GM19351 (cell line): ENCODE results near the gene DNAJB12.
"Not testable (repeated sequence)": the region's sequence is repeated elsewhere in the genome, so short reads cannot be mapped to it uniquely, and the experiment has no call there.

Source experiments
- ATAC-seq: cut with Tn5 transposase; IDR thresholded peaks from one replicate; pipeline ENCODE4 v1.9.1; 2021; ENCODE audit warnings: mild to moderate bottlenecking, moderate library complexity; ENCODE audit not compliant: unreplicated experiment

DNAJB12 gene

GRCh38 chr10:72332423-72333111 lies 22.2 kb downstream of the DNAJB12 start:
- no peak for ATAC-seq

GRCh38 chr10:72331575-72332422 lies 22.9 kb downstream of the DNAJB12 start:
- ATAC-seq: peak; percentile 36

- ATAC-seq: no peak
Measured at GRCh38 chr10:72330069-72330426, 24.7 kb downstream of the DNAJB12 start.

GRCh38 chr10:72329290-72330068 lies 25.2 kb downstream of the DNAJB12 start:
- ATAC-seq: no peak

- no peak for ATAC-seq
Measured at GRCh38 chr10:72328829-72329204, 25.9 kb downstream of the DNAJB12 start.

GRCh38 chr10:72328045-72328828 lies 26.5 kb downstream of the DNAJB12 start:
- no peak for ATAC-seq

GRCh38 chr10:72326665-72327603 lies 27.8 kb downstream of the DNAJB12 start:
- ATAC-seq: not testable (repeated sequence)

GRCh38 chr10:72325243-72326175 lies 29.2 kb downstream of the DNAJB12 start:
- ATAC-seq: not testable (repeated sequence)

GRCh38 chr10:72323771-72324191 lies 30.9 kb downstream of the DNAJB12 start:
- ATAC-seq: no peak

GRCh38 chr10:72323108-72323749 lies 31.5 kb downstream of the DNAJB12 start:
- ATAC-seq: no peak

- ATAC-seq: no peak
Measured at GRCh38 chr10:72322280-72323058, 32.2 kb downstream of the DNAJB12 start.

GRCh38 chr10:72322030-72322279 lies 32.8 kb downstream of the DNAJB12 start:
- no peak for ATAC-seq

- ATAC-seq: no peak
Measured at GRCh38 chr10:72321248-72322029, 33.3 kb downstream of the DNAJB12 start.

GRCh38 chr10:72320676-72321247 lies 34.0 kb downstream of the DNAJB12 start:
- ATAC-seq: peak; percentile 67

- peak; percentile 52 for ATAC-seq
Measured at GRCh38 chr10:72319416-72320254, 35.1 kb downstream of the DNAJB12 start.
